SK-N-SH (cell line): Measurements from ENCODE around the gene GALNT12.

Experiments
- EZH2phosphoT487 ChIP-seq: fragments of 200-600 bp; sonication (generic); IDR thresholded peaks from 2 replicates; pipeline ENCODE4 v1.6.1; 2017; ENCODE audit warnings: low read depth, mixed run types, mild to moderate bottlenecking, antibody characterized with exemption, moderate library complexity, borderline replicate concordance
- MAX ChIP-seq: IDR thresholded peaks from 2 replicates; pipeline ENCODE4 v1.4.0; 2012; ENCODE audit warnings: low read depth

GRCh38 chr9:98851730-98852459 is 44.4 kb downstream of the GALNT12 start:
- TF ChIP-seq EZH2phosphoT487 (no peak), MAX (no peak)
